ENCODE data around the gene ACD.

The ACD gene

GRCh38 chr16:67645397-67646121 is 14.5 kb downstream of the ACD start:
- no peak for DNase-seq

GRCh38 chr16:67644038-67644437 is 16.0 kb downstream of the ACD start:
- DNase-seq, result no peak

- DNase-seq, result peak; percentile 82
Measured at GRCh38 chr16:67641779-67642708, 18.0 kb downstream of the ACD start.

- no peak for DNase-seq
Measured at GRCh38 chr16:67637625-67638024, 22.4 kb downstream of the ACD start.

GRCh38 chr16:67636713-67637112 is 23.3 kb downstream of the ACD start:
- no peak for DNase-seq

GRCh38 chr16:67632415-67633172 is 27.5 kb downstream of the ACD start:
- DNase-seq, result no peak

- no peak for DNase-seq
Measured at GRCh38 chr16:67628216-67628615, 31.8 kb downstream of the ACD start.

- no peak for DNase-seq
Measured at GRCh38 chr16:67613808-67614207, 46.3 kb downstream of the ACD start.

- no peak for DNase-seq
Measured at GRCh38 chr16:67608364-67608763, 51.7 kb downstream of the ACD start.

Measured in NCI-H1092 (cell line).